SK-N-SH (cell line): Measurements from ENCODE around the gene WDR74. TPM values are rescaled to one million over a fixed set of nuclear protein-coding genes. Genes with fewer than 3 reads are reported as not detected.

Source experiments
- CTCF ChIA-PET: fragments of 300-600, 350-600 bp; formaldehyde crosslinking; extraction: SDS; loops from one replicate; lab custom pipeline; 2021; lab: Yijun Ruan, JAX
- POLR2A ChIA-PET: fragments of 350-600 bp; sonication (Branson Sonifier 250); formaldehyde crosslinking; extraction: SDS; loops from one replicate; lab custom pipeline; 2020; ENCODE audit warnings: antibody characterized with exemption, inconsistent platforms; lab: Yijun Ruan, JAX
- DNase-seq: peaks from one replicate; pipeline ENCODE4 v3.0.0; 2012
- H2AFZ ChIP-seq: fragments of 200-600 bp; sonication (generic); 2 replicates; pipeline ENCODE4 v1.8.1; 2016; ENCODE audit warnings: antibody characterized with exemption, mild to moderate bottlenecking, low read depth
- H3F3A ChIP-seq: fragments of 200-600 bp; sonication (generic); replicated peaks from 2 replicates; pipeline ENCODE3; 2016; ENCODE audit warnings: antibody characterized with exemption, mild to moderate bottlenecking; ENCODE audit not compliant: insufficient read depth
- H3K27ac ChIP-seq, 2 experiments: fragments of 200-500 bp in 1 of 2; fragments of 200-600 bp in 1 of 2; sonication (Bioruptor generic) in 1 of 2; sonication (generic), shearing (Covaris generic) in 1 of 2; 2 replicates each; pipeline versions ENCODE4 v1.5.1 to v1.6.1; 2014 to 2016; ENCODE audit warnings: low read depth in 2 of 2, inconsistent platforms in 1 of 2, low read length in 1 of 2, mild to moderate bottlenecking in 1 of 2, mixed read lengths in 1 of 2
- H3K27me3 ChIP-seq: fragments of 200-600 bp; sonication (generic), shearing (Covaris generic); 2 replicates; pipeline ENCODE4 v1.6.1; 2016; ENCODE audit warnings: mixed run types; ENCODE audit not compliant: insufficient read depth
- H3K36me3 ChIP-seq, 2 experiments: fragments of 200-500 bp in 1 of 2; fragments of 200-600 bp in 1 of 2; sonication (Bioruptor generic) in 1 of 2; sonication (generic) in 1 of 2; replicated peaks in 1 of 2; 2 replicates each; pipeline versions ENCODE3 to v1.5.1; 2014 to 2016; ENCODE audit warnings: low read length in 1 of 2, mild to moderate bottlenecking in 1 of 2; ENCODE audit not compliant: insufficient read depth in 2 of 2, control insufficient read depth in 1 of 2
- H3K4me1 ChIP-seq, 2 experiments: fragments of 200-500 bp in 1 of 2; fragments of 200-600 bp in 1 of 2; sonication (Bioruptor generic) in 1 of 2; sonication (generic), shearing (Covaris generic) in 1 of 2; 2 replicates each; pipeline versions ENCODE4 v1.5.1 to v1.6.1; 2014 to 2016; ENCODE audit warnings: low read depth in 1 of 2, low read length in 1 of 2, mixed run types in 1 of 2; ENCODE audit not compliant: insufficient read depth in 2 of 2, control insufficient read depth in 1 of 2
- H3K4me2 ChIP-seq: fragments of 200-600 bp; sonication (generic), shearing (Covaris generic); 2 replicates; pipeline ENCODE4 v1.6.1; 2017; ENCODE audit warnings: mixed run types
- H3K4me3 ChIP-seq, 2 experiments: fragments of 200-500 bp in 1 of 2; fragments of 200-600 bp in 1 of 2; sonication (Bioruptor generic) in 1 of 2; sonication (generic), shearing (Covaris generic) in 1 of 2; 2 replicates each; pipeline versions ENCODE4 v1.5.1 to v1.8.1; 2014 to 2016; ENCODE audit warnings: low read depth in 2 of 2, inconsistent platforms in 1 of 2, low read length in 1 of 2, mild to moderate bottlenecking in 1 of 2, mixed read lengths in 1 of 2, moderate library complexity in 1 of 2
- H3K79me2 ChIP-seq: fragments of 200-600 bp; sonication (generic); 2 replicates; pipeline ENCODE4 v1.8.1; 2017; ENCODE audit warnings: mild to moderate bottlenecking; ENCODE audit not compliant: insufficient read depth
- H3K9ac ChIP-seq: fragments of 200-600 bp; sonication (generic); 2 replicates; pipeline ENCODE4 v1.6.1; 2017; ENCODE audit warnings: mixed run types
- H3K9me2 ChIP-seq: fragments of 200-600 bp; sonication (generic); 2 replicates; pipeline ENCODE4 v1.6.1; 2017; ENCODE audit warnings: mixed run types
- H3K9me3 ChIP-seq: fragments of 200-600 bp; sonication (generic); 2 replicates; pipeline ENCODE4 v1.6.1; 2017; ENCODE audit warnings: mixed run types, mild to moderate bottlenecking, moderate library complexity
- H4K20me1 ChIP-seq: fragments of 200-600 bp; sonication (generic); 2 replicates; pipeline ENCODE4 v1.6.1; 2017; ENCODE audit warnings: mild to moderate bottlenecking, mixed run types; ENCODE audit not compliant: insufficient read depth
- ELF1 ChIP-seq: IDR thresholded peaks from 2 replicates; pipeline ENCODE4 v1.4.0; 2012
- EP300 ChIP-seq, 2 experiments: IDR thresholded peaks; 2 replicates each; pipeline versions ENCODE4 v1.4.0 to v1.6.1; 2012; ENCODE audit warnings: borderline replicate concordance in 1 of 2, low read depth in 1 of 2, low read length in 1 of 2
- EZH2phosphoT487 ChIP-seq: fragments of 200-600 bp; sonication (generic); IDR thresholded peaks from 2 replicates; pipeline ENCODE4 v1.6.1; 2017; ENCODE audit warnings: low read depth, mixed run types, mild to moderate bottlenecking, antibody characterized with exemption, moderate library complexity, borderline replicate concordance
- FOSL2 ChIP-seq: IDR thresholded peaks from 2 replicates; pipeline ENCODE4 v1.4.0; 2012; ENCODE audit warnings: low read depth, mild to moderate bottlenecking, moderate library complexity, borderline replicate concordance
- FOXJ3 ChIP-seq: sonication (generic); formaldehyde crosslinking; IDR thresholded peaks from 2 replicates; pipeline ENCODE4 v1.5.1; 2020; ENCODE audit warnings: mild to moderate bottlenecking, missing genetic modification reagents
- FOXM1 ChIP-seq: IDR thresholded peaks from 2 replicates; pipeline ENCODE4 v1.4.0; 2012; ENCODE audit warnings: low read depth, mild to moderate bottlenecking
- JUND ChIP-seq: IDR thresholded peaks from 2 replicates; pipeline ENCODE4 v1.4.0; 2012
- NFIC ChIP-seq: IDR thresholded peaks from 2 replicates; pipeline ENCODE4 v1.4.0; 2012; ENCODE audit warnings: borderline replicate concordance
- NRF1 ChIP-seq: IDR thresholded peaks from 2 replicates; pipeline ENCODE4 v1.6.1; 2012; ENCODE audit warnings: low read depth, mild to moderate bottlenecking, low read length
- PBX3 ChIP-seq: IDR thresholded peaks from 2 replicates; pipeline ENCODE4; 2012
- POLR2AphosphoS5 ChIP-seq: IDR thresholded peaks from 2 replicates; pipeline ENCODE4 v1.6.1; 2012; ENCODE audit warnings: low read depth, low read length
- RXRA ChIP-seq: IDR thresholded peaks from 2 replicates; pipeline ENCODE4 v1.4.0; 2012; ENCODE audit warnings: low read depth, mild to moderate bottlenecking, borderline replicate concordance
- SIN3A ChIP-seq: IDR thresholded peaks from 2 replicates; pipeline ENCODE4 v1.6.1; 2012; ENCODE audit warnings: low read depth, mild to moderate bottlenecking, low read length, moderate library complexity, borderline replicate concordance
- TAF1 ChIP-seq: IDR thresholded peaks from 2 replicates; pipeline ENCODE4 v1.6.1; 2012; ENCODE audit warnings: low read depth, mild to moderate bottlenecking, low read length, moderate library complexity, borderline replicate concordance
- TEAD4 ChIP-seq: IDR thresholded peaks from 2 replicates; pipeline ENCODE4 v1.4.0; 2012; ENCODE audit warnings: mild to moderate bottlenecking, borderline replicate concordance; ENCODE audit not compliant: insufficient read depth
- USF1 ChIP-seq: IDR thresholded peaks from 2 replicates; pipeline ENCODE4 v1.4.0; 2012; ENCODE audit warnings: low read depth, borderline replicate concordance
- USF2 ChIP-seq: fragments of 150-350 bp; IDR thresholded peaks from 2 replicates; pipeline ENCODE4 v1.6.1; 2017; ENCODE audit warnings: antibody characterized with exemption, low read length, low read depth, borderline replicate concordance
- YY1 ChIP-seq: IDR thresholded peaks from 2 replicates; pipeline ENCODE4 v1.4.0; 2012; ENCODE audit warnings: low read depth, mild to moderate bottlenecking
- ZBTB33 ChIP-seq: IDR thresholded peaks from 2 replicates; pipeline ENCODE4 v1.4.0; 2012; ENCODE audit warnings: low read depth, borderline replicate concordance
- WGBS: methylation state at CpG from one replicate; pipeline ENCODE4 v1.1.6; 2017; ENCODE audit warnings: low lambda C conversion rate; 5-methylcytosine and 5-hydroxymethylcytosine counted together
- polyA plus RNA-seq, 3 experiments: library from polyadenylated mRNA; depleted of rRNA; stranded (reverse); fragments of >200 nt; gene quantifications; 2 replicates each; pipeline ENCODE4 v1.2.3, GENCODE V29; 2012

Gene WDR74
- polyA plus RNA-seq, 1 of the 3 experiments (the other 2 are of a cell fraction), result 132 TPM

- WGBS, result 4% methylated on average over 8 of the region's 8 CpGs
These were observed 14.8 kb upstream of the WDR74 start for GRCh38 chr11:62854013-62854824.

More at GRCh38 chr11:62854013-62854824, 14.8 kb upstream of the WDR74 start:
- H3K9me2 ChIP-seq, result no peaks in the 10 kb centered on the region
- peaks cover 53% of the 10 kb centered on the region for H3K79me2 ChIP-seq
- CTCF ChIA-PET, result interaction anchor here (0.7 to 5.2 kb wide), 7 partner anchors 9 to 68 kb away, joined by 3 to 46 read pairs (median 4); partner anchors contain the start of genes SLC3A2, TMEM179B and WDR74
- no peak for TF ChIP-seq NFIC
- TF ChIP-seq USF1, result no peak
- TF ChIP-seq SIN3A, result no peak
- TF ChIP-seq JUND, result no peak
- no peak for TF ChIP-seq FOSL2
- TF ChIP-seq TAF1, result no peak
- no peak for TF ChIP-seq FOXJ3 (CRISPR knock-in tag)
- TF ChIP-seq ELF1, result no peak
- no peak for TF ChIP-seq NRF1
- no peak for TF ChIP-seq TEAD4
- no peak for TF ChIP-seq FOXM1
- TF ChIP-seq YY1, result no peak
- no peak for TF ChIP-seq PBX3
- no peak for TF ChIP-seq ZBTB33
- TF ChIP-seq POLR2AphosphoS5, result no peak; the same call in 1 of the 2 replicates
- TF ChIP-seq EZH2phosphoT487, result no peak
- TF ChIP-seq EP300 (IDR thresholded peaks at IDR 0.05; ENCODE audit: borderline replicate concordance in 1 of 2, low read depth in 1 of 2, low read length in 1 of 2), result no peak
- no peak for TF ChIP-seq RXRA
- no peak for TF ChIP-seq USF2
- H3K36me3 ChIP-seq, result peaks cover 34 to 38% of the 10 kb centered on the region in 2 experiments
- peak overlapping the region; percentile 58 to 93; a peak in 2 of 4 replicates for H3K27ac ChIP-seq
- H3K9ac ChIP-seq, result peak overlapping the region; percentile 92
- H2AFZ ChIP-seq, result no peak overlapping the region
- DNase-seq, result no peak
- peak overlapping the region; percentile 90 to 94 for H3K4me3 ChIP-seq
- POLR2A ChIA-PET, result interaction anchor here (0.6 to 9.4 kb wide), 11 partner anchors 10 to 127 kb away, joined by 3 to 146 read pairs (median 15); partner anchors contain the start of genes HNRNPUL2, NXF1, SLC3A2 and STX5
- H3K9me3 ChIP-seq, result no peaks in the 10 kb centered on the region
- peaks cover 39% of the 10 kb centered on the region for H4K20me1 ChIP-seq
- peaks cover 14 to 16% of the 10 kb centered on the region in 2 experiments; a peak in 3 of 4 replicates for H3K4me1 ChIP-seq
- peak overlapping the region; percentile 84 for H3K4me2 ChIP-seq
- peaks cover 53% of the 10 kb centered on the region for H3F3A ChIP-seq
- no peaks in the 10 kb centered on the region for H3K27me3 ChIP-seq
